Kidney (tissue), 14 donors: ENCODE measurements around the gene ADIPOR1. TPM values are rescaled to one million over a fixed set of nuclear protein-coding genes. Genes with fewer than 3 reads are reported as not detected.

ENCODE experiments used
- DNase-seq, 5 donors: peaks; one replicate each; pipeline ENCODE4 v3.0.0-alpha.2; 2013 to 2020
- FAIRE-seq: peaks from 2 replicates; lab custom pipeline; 2012; peaks lifted over from hg19 to GRCh38; lab: Jason Lieb, UNC
- H3K27ac ChIP-seq, 2 donors: one replicate each; pipeline ENCODE4 v1.7.0; 2013; ENCODE audit warnings: low read depth in 2 of 2, low read length in 2 of 2, inconsistent platforms in 1 of 2
- H3K27me3 ChIP-seq: one replicate; pipeline ENCODE4 v1.7.1; 2013; ENCODE audit warnings: low read length, inconsistent platforms; ENCODE audit not compliant: control insufficient read depth, insufficient read depth
- H3K36me3 ChIP-seq, 3 donors: one replicate each; pipeline versions ENCODE4 v1.7.0 to v1.7.1; 2013; ENCODE audit warnings: low read length in 3 of 3, control low read depth in 1 of 3, inconsistent platforms in 1 of 3; ENCODE audit not compliant: insufficient read depth in 3 of 3, control insufficient read depth in 2 of 3
- H3K4me1 ChIP-seq, 3 donors: one replicate each; pipeline versions ENCODE4 v1.7.0 to v1.7.1; 2013; ENCODE audit warnings: low read length in 3 of 3, inconsistent platforms in 1 of 3, low read depth in 1 of 3; ENCODE audit not compliant: control insufficient read depth in 2 of 3, insufficient read depth in 2 of 3
- H3K4me3 ChIP-seq, 3 donors: one replicate each; pipeline versions ENCODE4 v1.7.0 to v1.8.1; 2013; ENCODE audit warnings: low read length in 3 of 3, control low read depth in 1 of 3, inconsistent platforms in 1 of 3
- H3K9ac ChIP-seq, 3 donors: one replicate each; pipeline versions ENCODE4 v1.7.0 to v1.7.1; 2013; ENCODE audit warnings: low read length in 3 of 3, control low read depth in 1 of 3, inconsistent platforms in 1 of 3
- H3K9me3 ChIP-seq, 3 donors: one replicate each; pipeline versions ENCODE4 v1.7.0 to v1.7.1; 2013; ENCODE audit warnings: low read length in 3 of 3, control low read depth in 1 of 3, inconsistent platforms in 1 of 3; ENCODE audit not compliant: control insufficient read depth in 2 of 3, insufficient read depth in 1 of 3
- CTCF ChIP-seq: IDR thresholded peaks from 3 replicates; pipeline ENCODE4 v1.5.1; 2012; ENCODE audit warnings: mild to moderate bottlenecking, moderate library complexity, borderline replicate concordance; ENCODE audit not compliant: insufficient read depth; ENCODE audit errors: extremely low read depth
- intact Hi-C: fragments of 100-400 bp; cut with DNase I; formaldehyde crosslinking; loops from one replicate; pipeline ENCODE4 v1.11.1; 2022
- polyA plus RNA-seq: library from polyadenylated mRNA; stranded (reverse); fragments of 350-450 nt; fragmentation: Illumina TruSeq; extraction: RNeasy Lipid Tissue Mini Kit (QIAGEN cat#74804); gene quantifications from one replicate; pipeline ENCODE4 v1.2.3, GENCODE V29; 2014; ENCODE audit warnings: low read depth, low replicate concordance; ENCODE audit not compliant: insufficient read depth
- total RNA-seq: library from RNA; stranded (reverse); fragmentation: NEBNext Ultra II Directional; extraction: Animal tissue kit (Norgen Biotek cat#: 25700); gene quantifications from one replicate; pipeline ENCODE4 v1.2.1, GENCODE V29; 2021
- donor health status: control.
- donor health status: control.
- donor health status: control.
- donor health status: control.
- donor health status: control.
- donor health status: DM: yes; HTN: yes; CAD: no.
- donor health status: Normal renal cell carcinoma (clear cell type).

ADIPOR1 gene
- total and polyA plus RNA-seq, 2 donors from 2014 or later = 66.8 to 70.0 TPM

GRCh38 chr1:202976633-202977032 lies 18.5 kb upstream of the ADIPOR1 start:
- Histone ChIP-seq H3K27me3 (no peaks in the 10 kb centered on the region), H3K9me3 (no peaks in the 10 kb centered on the region), H3K4me3 (no peak overlapping the region), H3K36me3 (no peaks in the 10 kb centered on the region), H3K27ac (no peak overlapping the region), H3K9ac (no peak overlapping the region), H3K4me1 (no peaks in the 10 kb centered on the region)
- TF ChIP-seq CTCF = no peak
- no peak for FAIRE-seq
- intact Hi-C loops = no loop called here
- no peak for DNase-seq

GRCh38 chr1:202974856-202975255 lies 16.7 kb upstream of the ADIPOR1 start:
- DNase-seq (no peak), FAIRE-seq (no peak)
- H3K27me3 ChIP-seq = no peaks in the 10 kb centered on the region
- intact Hi-C loops = no loop called here
- H3K9ac ChIP-seq = no peak overlapping the region
- H3K4me1 ChIP-seq = no peaks in the 10 kb centered on the region
- H3K36me3 ChIP-seq = no peaks in the 10 kb centered on the region
- TF ChIP-seq CTCF = no peak
- H3K27ac ChIP-seq = no peak overlapping the region
- no peaks in the 10 kb centered on the region for H3K9me3 ChIP-seq
- H3K4me3 ChIP-seq = no peak overlapping the region

GRCh38 chr1:202972046-202972445 lies 13.9 kb upstream of the ADIPOR1 start:
- no peaks in the 10 kb centered on the region for H3K36me3 ChIP-seq
- intact Hi-C loops = no loop called here
- no peaks in the 10 kb centered on the region for H3K9me3 ChIP-seq

More at GRCh38 chr1:202972046-202972445, 13.9 kb upstream of the ADIPOR1 start:
- TF ChIP-seq CTCF = no peak
- H3K4me3 ChIP-seq = no peak overlapping the region
- H3K9ac ChIP-seq = no peak overlapping the region
- FAIRE-seq (no peak), DNase-seq (no peak)
- H3K27me3 ChIP-seq = no peaks in the 10 kb centered on the region
- H3K4me1 ChIP-seq = peaks cover 0 to 11% (median 8%) of the 10 kb centered on the region in 3 donors
- H3K27ac ChIP-seq = no peak overlapping the region
